Aorta (tissue), 5 donors: ENCODE measurements around the gene RBM41. TPM values are rescaled to one million over a fixed set of nuclear protein-coding genes. Genes with fewer than 3 reads are reported as not detected.

Experiments
- ATAC-seq: fragments of 200-7000 bp; cut with Tn5 transposase; one replicate; pipeline ENCODE4 v1.9.1; 2022; ENCODE audit warnings: moderate library complexity; ENCODE audit not compliant: low FRiP score
- DNase-seq, 2 donors: peaks; one replicate each; pipeline ENCODE4 v3.0.0-alpha.2; 2020
- H3K27ac ChIP-seq, 2 donors: one replicate each; pipeline ENCODE4 v1.5.1; 2013; ENCODE audit warnings: low read length in 2 of 2, mild to moderate bottlenecking in 2 of 2, moderate library complexity in 2 of 2, control low read depth in 1 of 2, inconsistent platforms in 1 of 2, low read depth in 1 of 2
- H3K27me3 ChIP-seq, 2 donors: one replicate each; pipeline ENCODE4 v1.6.1; 2013; ENCODE audit warnings: control low read depth in 1 of 2, low read length in 1 of 2, mild to moderate bottlenecking in 1 of 2, moderate library complexity in 1 of 2; ENCODE audit not compliant: insufficient read depth in 2 of 2, control insufficient read depth in 1 of 2
- H3K36me3 ChIP-seq, 2 donors: one replicate each; pipeline ENCODE4 v1.6.1; 2013; ENCODE audit warnings: control low read depth in 1 of 2, low read length in 1 of 2, mild to moderate bottlenecking in 1 of 2; ENCODE audit not compliant: insufficient read depth in 2 of 2, control insufficient read depth in 1 of 2
- H3K4me1 ChIP-seq, 2 donors: one replicate each; pipeline ENCODE4 v1.6.1; 2013; ENCODE audit warnings: low read length in 2 of 2, control low read depth in 1 of 2, mild to moderate bottlenecking in 1 of 2, moderate library complexity in 1 of 2; ENCODE audit not compliant: insufficient read depth in 2 of 2, control insufficient read depth in 1 of 2
- H3K4me3 ChIP-seq, 2 donors: one replicate each; pipeline ENCODE4 v1.5.1; 2013; ENCODE audit warnings: low read length in 2 of 2, control low read depth in 1 of 2, mild to moderate bottlenecking in 1 of 2
- H3K9me3 ChIP-seq: one replicate; pipeline ENCODE4 v1.6.1; 2013; ENCODE audit warnings: mild to moderate bottlenecking, low read length; ENCODE audit not compliant: control insufficient read depth
- WGBS, 2 donors: extraction: QIAGEN DNeasy Blood & Tissue Kit; methylation state at CpG; one replicate each; pipeline ENCODE4 v1.1.7; 2013; 5-methylcytosine and 5-hydroxymethylcytosine counted together
- intact Hi-C, 2 donors: fragments of 100-400 bp; cut with DNase I; formaldehyde crosslinking; loops; one replicate each; pipeline versions ENCODE4 v1.14.2 to v1.15.0; 2022
- polyA plus RNA-seq, 2 donors: library from polyadenylated mRNA; stranded (reverse); fragments of 200-250 nt; gene quantifications; one replicate each; pipeline ENCODE4 v1.2.3, GENCODE V29; 2013
- total RNA-seq, 2 donors: library from RNA; stranded (reverse); fragmentation: NEBNext Ultra II Directional; extraction: Animal tissue kit (Norgen Biotek cat#: 25700); gene quantifications; one replicate each; pipeline ENCODE4 v1.2.1, GENCODE V29; 2021
- donor health status: healthy with polysubstance abuse.
- donor health status: Bipolar disorder and iron deficiency.
- donor health status: DM: no; HTN: no; CAD: no.
- donor health status: DM: no; HTN: no; CAD: no.
- donor health status: DM: yes; HTN: yes; CAD: no.

The RBM41 gene
- total and polyA plus RNA-seq, 4 donors = 4.9 to 25.2 (median 9.8) TPM

DNA sequence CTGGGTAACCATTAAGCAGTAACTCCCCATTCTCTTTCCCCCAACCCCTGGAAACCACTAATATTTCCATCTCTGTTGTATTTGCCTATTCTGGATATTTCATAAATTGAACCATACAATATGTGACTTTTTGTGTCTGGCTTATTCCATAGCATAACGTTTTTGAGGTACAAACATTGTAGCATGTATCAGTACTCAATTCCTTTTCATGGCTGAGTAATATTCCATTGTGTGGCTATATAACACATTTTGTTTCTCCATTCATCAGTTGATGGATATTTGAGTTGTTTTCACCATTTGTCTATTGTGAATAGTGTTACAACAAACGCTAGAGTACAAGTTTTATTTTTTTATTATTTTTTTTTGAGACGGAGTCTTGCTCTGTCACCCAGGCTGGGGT is 63.6 kb downstream of the RBM41 start:
- Histone ChIP-seq H3K9me3 (no peaks in the 10 kb centered on the region), H3K27me3 (no peaks in the 10 kb centered on the region), H3K27ac (no peak overlapping the region), H3K36me3 (no peaks in the 10 kb centered on the region), H3K4me3 (no peak overlapping the region), H3K4me1 (no peaks in the 10 kb centered on the region)
- WGBS, 2 donors = 80 to 88% methylated on average over 3 of the region's 3 CpGs
- intact Hi-C loops = no loop called here
- ATAC-seq = no peak
- DNase-seq = no peak

GRCh38 chrX:107050195-107050709 is 68.4 kb downstream of the RBM41 start:
- Histone ChIP-seq H3K27ac (no peak overlapping the region), H3K36me3 (no peaks in the 10 kb centered on the region), H3K9me3 (no peaks in the 10 kb centered on the region), H3K4me1 (no peaks in the 10 kb centered on the region), H3K4me3 (no peak overlapping the region), H3K27me3 (no peaks in the 10 kb centered on the region)
- 58 to 78% methylated on average over 6 of the region's 6 CpGs for WGBS, 2 donors
- intact Hi-C loops = no loop called here
- DNase-seq (no peak), ATAC-seq (no peak)

DNA sequence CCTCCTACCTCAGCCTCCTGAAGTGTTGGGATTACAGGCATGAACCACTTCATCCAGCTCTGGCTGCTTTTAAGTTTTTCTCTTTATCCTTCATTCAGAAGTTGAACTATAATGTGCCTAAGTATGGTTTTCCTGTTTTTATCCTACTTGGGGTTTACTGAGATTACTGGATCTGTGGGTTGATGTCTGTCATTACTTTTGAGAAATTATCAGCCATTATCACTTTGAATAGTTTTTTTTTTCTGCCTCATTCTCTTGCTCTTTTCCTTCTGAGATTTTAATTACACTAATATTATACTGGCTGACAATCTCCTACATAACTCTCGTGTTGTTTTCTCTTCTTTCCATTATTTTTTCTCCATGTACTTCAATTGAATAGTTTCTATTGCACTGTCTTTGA is 71.0 kb downstream of the RBM41 start:
- Histone ChIP-seq H3K9me3 (no peaks in the 10 kb centered on the region), H3K27me3 (no peaks in the 10 kb centered on the region), H3K27ac (no peak overlapping the region), H3K4me1 (no peaks in the 10 kb centered on the region), H3K36me3 (no peaks in the 10 kb centered on the region), H3K4me3 (no peak overlapping the region)
- ATAC-seq (no peak), DNase-seq (no peak)
- WGBS, 2 donors = 35 to 53% methylated on average over 1 of the region's 1 CpG
- intact Hi-C loops = no loop called here

- Histone ChIP-seq H3K9me3 (no peaks in the 10 kb centered on the region), H3K36me3 (no peaks in the 10 kb centered on the region), H3K27me3 (no peaks in the 10 kb centered on the region), H3K27ac (no peak overlapping the region), H3K4me1 (no peaks in the 10 kb centered on the region), H3K4me3 (no peak overlapping the region)
- DNase-seq = no peak
- 25 to 70% methylated on average over 1 of the region's 1 CpG for WGBS, 2 donors
- no peak for ATAC-seq
- intact Hi-C loops = no loop called here
Measured at GRCh38 chrX:107029752-107030151, 88.9 kb downstream of the RBM41 start.

DNA sequence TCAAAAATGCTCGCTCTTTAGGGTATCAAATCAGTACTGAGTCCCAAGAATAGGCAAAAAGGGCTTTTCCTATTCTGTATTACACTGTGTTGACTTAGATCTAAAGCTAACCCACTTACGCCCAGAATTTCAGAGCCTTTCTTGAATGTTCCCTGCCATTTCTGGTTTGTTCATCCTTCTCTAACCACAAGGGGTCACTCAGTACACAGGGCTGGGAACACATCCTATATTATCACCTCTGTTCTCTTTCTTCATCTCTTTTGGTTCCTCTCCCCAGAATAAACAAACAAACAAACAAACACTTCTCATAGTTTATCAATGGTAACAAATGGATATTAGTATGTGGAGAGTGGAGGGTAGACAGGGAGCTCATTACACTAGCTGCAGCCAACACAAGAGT is 93.1 kb downstream of the RBM41 start:
- Histone ChIP-seq H3K27me3 (no peaks in the 10 kb centered on the region), H3K4me3 (no peak overlapping the region), H3K36me3 (no peaks in the 10 kb centered on the region), H3K4me1 (no peaks in the 10 kb centered on the region), H3K27ac (no peak overlapping the region), H3K9me3 (no peaks in the 10 kb centered on the region)
- intact Hi-C loops = no loop called here
- DNase-seq (no peak), ATAC-seq (no peak)
- 21 to 23% methylated on average over 2 of the region's 2 CpGs for WGBS, 2 donors

- Histone ChIP-seq H3K4me3 (no peak overlapping the region), H3K27me3 (no peaks in the 10 kb centered on the region), H3K27ac (no peak overlapping the region), H3K9me3 (no peaks in the 10 kb centered on the region), H3K36me3 (no peaks in the 10 kb centered on the region), H3K4me1 (no peaks in the 10 kb centered on the region)
- ATAC-seq = peak; percentile 56
- WGBS, 2 donors = 5 to 10% methylated on average over 1 of the region's 1 CpG
- intact Hi-C loops = no loop called here
- DNase-seq = no peak
Measured at GRCh38 chrX:107014936-107015335, 103.7 kb downstream of the RBM41 start.

Other genes with a start within 250 kb of the RBM41 start
- gene RIPPLY1, start 215.5 kb downstream of the RBM41 start, total RNA-seq = not detected
- not detected for gene RIPPLY1, start 215.5 kb downstream of the RBM41 start, polyA plus RNA-seq
- not detected for gene CLDN2, start 198.4 kb downstream of the RBM41 start, total RNA-seq
- not detected for gene CLDN2, start 198.4 kb downstream of the RBM41 start, polyA plus RNA-seq
- 10 to 100 TPM; 16.7 to 17.0 TPM for gene MORC4, start 118.6 kb downstream of the RBM41 start, total RNA-seq
- 1 to 10 TPM; 8.0 to 9.6 TPM for gene MORC4, start 118.6 kb downstream of the RBM41 start, polyA plus RNA-seq
- under 1 TPM; 0.39 to 0.96 TPM for gene NUP62CL, start 87.6 kb upstream of the RBM41 start, total RNA-seq
- gene NUP62CL, start 87.6 kb upstream of the RBM41 start, polyA plus RNA-seq = not detected
- gene DNAAF6, start 87.8 kb upstream of the RBM41 start, total RNA-seq = not detected
- not detected for gene DNAAF6, start 87.8 kb upstream of the RBM41 start, polyA plus RNA-seq